OCI-LY7 (cell line): Measurements from ENCODE around the gene MREG. TPM values are rescaled to one million over a fixed set of nuclear protein-coding genes. Genes with fewer than 3 reads are reported as not detected.

Experiments used
- BruUV-seq: library from RNA; stranded (reverse); fragments of 400-500 nt; replicated peaks from 2 replicates; lab custom pipeline; 2021; lab: Mats Ljungman, UMichigan
- CTCF ChIA-PET: fragments of 300-600 bp; sonication (Branson Sonifier 250); formaldehyde crosslinking; loops from one replicate; lab custom pipeline; 2022; ENCODE audit warnings: antibody characterized with exemption; ENCODE audit not compliant: unreplicated experiment; lab: Charles Lee
- POLR2A ChIA-PET: fragments of 300-600 bp; sonication (Branson Sonifier 250); formaldehyde crosslinking; loops from one replicate; lab custom pipeline; 2022; ENCODE audit warnings: antibody characterized with exemption; lab: Charles Lee
- DNase-seq: peaks from one replicate; pipeline ENCODE4 v3.0.0-alpha.2; 2015; ENCODE audit warnings: low spot score
- H2AFZ ChIP-seq: fragments of 200-600 bp; sonication (generic), shearing (Covaris generic); 2 replicates; pipeline ENCODE4 v1.6.1; 2014; ENCODE audit warnings: mild to moderate bottlenecking, antibody characterized with exemption, low read length, moderate library complexity
- H3K27ac ChIP-seq: fragments of 200-600 bp; sonication (generic); 2 replicates; pipeline ENCODE4 v1.5.1; 2014; ENCODE audit warnings: mixed run types, low read depth, mild to moderate bottlenecking, moderate library complexity, low read length, inconsistent platforms; ENCODE audit not compliant: poor library complexity, severe bottlenecking
- H3K36me3 ChIP-seq: fragments of 200-600 bp; sonication (generic); 2 replicates; pipeline ENCODE4 v1.6.1; 2014; ENCODE audit warnings: mild to moderate bottlenecking, antibody characterized with exemption, low read length, moderate library complexity, mixed read lengths; ENCODE audit not compliant: insufficient read depth
- H3K4me1 ChIP-seq: fragments of 200-600 bp; sonication (generic); 2 replicates; pipeline ENCODE4 v1.5.1; 2014; ENCODE audit warnings: mild to moderate bottlenecking, low read length; ENCODE audit not compliant: insufficient read depth, poor library complexity, severe bottlenecking
- H3K4me2 ChIP-seq: fragments of 200-600 bp; sonication (generic); 2 replicates; pipeline ENCODE4 v1.6.1; 2014; ENCODE audit warnings: mild to moderate bottlenecking, low read length
- H3K4me3 ChIP-seq: fragments of 200-600 bp; sonication (generic); 2 replicates; pipeline ENCODE4 v1.5.1; 2014; ENCODE audit warnings: mild to moderate bottlenecking, low read depth, low read length; ENCODE audit not compliant: poor library complexity, severe bottlenecking
- H3K79me2 ChIP-seq: fragments of 200-600 bp; sonication (generic); 2 replicates; pipeline ENCODE4 v1.6.1; 2016; ENCODE audit warnings: low read depth, mild to moderate bottlenecking, low read length, moderate library complexity, mixed read lengths; ENCODE audit not compliant: insufficient read depth
- H3K9me2 ChIP-seq: fragments of 200-600 bp; sonication (generic); 2 replicates; pipeline ENCODE4 v1.6.1; 2016; ENCODE audit warnings: mild to moderate bottlenecking, low read length, mixed read lengths; ENCODE audit not compliant: insufficient read depth
- H3K9me3 ChIP-seq: fragments of 200-600 bp; sonication (generic); 2 replicates; pipeline ENCODE4 v1.6.1; 2014; ENCODE audit warnings: mild to moderate bottlenecking, mixed run types, low read length, mixed read lengths
- H4K20me1 ChIP-seq: fragments of 200-600 bp; sonication (generic); 2 replicates; pipeline ENCODE4 v1.6.1; 2014; ENCODE audit warnings: mild to moderate bottlenecking, antibody characterized with exemption, low read length, moderate library complexity, mixed read lengths; ENCODE audit not compliant: insufficient read depth
- EZH2phosphoT487 ChIP-seq: fragments of 200-600 bp; sonication (generic); IDR thresholded peaks from 2 replicates; pipeline ENCODE4 v1.6.1; 2018; ENCODE audit warnings: low read depth, borderline replicate concordance, mild to moderate bottlenecking, mixed run types, antibody characterized with exemption, low read length, moderate library complexity, mixed read lengths
- intact Hi-C: fragments of 100-400 bp; cut with micrococcal nuclease; formaldehyde crosslinking; loops from one replicate; pipeline ENCODE4 v1.10.0; 2022; ENCODE audit not compliant: unreplicated experiment
- total RNA-seq, 2 experiments: library from RNA; depleted of rRNA in 1 of 2; stranded (reverse); fragments of >200 nt in 1 of 2; shearing (Covaris generic) in 1 of 2; gene quantifications; 2 replicates each; pipeline ENCODE4 v1.2.3, GENCODE V29; 2014 to 2022
- TF ChIP-seq, protein P1 (sequence below): fragments of 200-600 bp; sonication (generic); conservative IDR thresholded peaks from 2 replicates; pipeline ENCODE4 v1.5.1; 2014; ENCODE audit warnings: mild to moderate bottlenecking, antibody characterized with exemption, low read length, moderate library complexity, mixed read lengths

The MREG gene
- total RNA-seq, 2 experiments from 2014 or later = 5.6 to 9.3 TPM

DNA sequence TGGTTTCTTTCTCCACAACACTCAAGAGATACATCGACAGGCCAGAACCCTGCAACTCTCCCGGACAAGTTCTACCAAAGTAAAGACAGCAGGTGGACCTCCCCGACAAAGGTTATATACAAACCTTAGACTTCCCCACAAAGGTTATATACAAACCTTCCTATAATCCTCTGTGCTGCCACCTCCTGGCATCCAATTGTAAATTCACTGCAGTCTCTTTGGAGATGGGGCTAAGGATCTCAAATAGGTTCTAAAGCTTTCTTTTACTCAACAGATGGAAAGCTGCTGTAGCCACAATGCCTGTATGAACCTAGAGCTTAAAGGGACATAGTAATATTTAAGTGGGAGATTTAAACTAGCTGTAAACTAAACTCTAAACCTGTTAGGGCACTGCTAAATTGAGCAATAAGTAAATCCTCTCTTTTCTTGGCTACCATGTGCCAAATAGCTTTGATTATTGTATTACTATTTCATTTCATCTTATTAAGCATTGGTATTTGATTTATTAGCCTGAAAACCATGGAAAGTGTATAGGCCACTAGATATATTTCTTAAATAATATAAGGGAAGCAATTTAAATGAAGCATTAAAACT is 9.8 kb upstream of the MREG start:
- no peak overlapping the region for H3K27ac ChIP-seq
- H3K4me2 ChIP-seq = no peak overlapping the region
- H3K9me3 ChIP-seq = no peaks in the 10 kb centered on the region; the same call in 1 of the 2 replicates
- H3K4me3 ChIP-seq = no peak overlapping the region
- peak; percentile 58 for DNase-seq
- no peaks in the 10 kb centered on the region for H3K9me2 ChIP-seq
- ChIA-PET CTCF (no interaction called here), POLR2A (interaction anchor here (0.6 to 1.5 kb wide), 2 partner anchors 9 to 100 kb away, joined by 3 to 5 read pairs; no protein-coding TSS in a partner anchor)
- H3K79me2 ChIP-seq = no peaks in the 10 kb centered on the region
- H3K36me3 ChIP-seq = no peaks in the 10 kb centered on the region
- intact Hi-C loops = loop anchor here (2.0 kb wide), 1 partner anchor 72 kb away; no protein-coding TSS in a partner anchor
- no peaks in the 10 kb centered on the region for H4K20me1 ChIP-seq
- H2AFZ ChIP-seq = no peak overlapping the region
- H3K4me1 ChIP-seq = peaks cover 7% of the 10 kb centered on the region
- TF ChIP-seq EZH2phosphoT487 = no peak
- TF ChIP-seq, protein P1, sequence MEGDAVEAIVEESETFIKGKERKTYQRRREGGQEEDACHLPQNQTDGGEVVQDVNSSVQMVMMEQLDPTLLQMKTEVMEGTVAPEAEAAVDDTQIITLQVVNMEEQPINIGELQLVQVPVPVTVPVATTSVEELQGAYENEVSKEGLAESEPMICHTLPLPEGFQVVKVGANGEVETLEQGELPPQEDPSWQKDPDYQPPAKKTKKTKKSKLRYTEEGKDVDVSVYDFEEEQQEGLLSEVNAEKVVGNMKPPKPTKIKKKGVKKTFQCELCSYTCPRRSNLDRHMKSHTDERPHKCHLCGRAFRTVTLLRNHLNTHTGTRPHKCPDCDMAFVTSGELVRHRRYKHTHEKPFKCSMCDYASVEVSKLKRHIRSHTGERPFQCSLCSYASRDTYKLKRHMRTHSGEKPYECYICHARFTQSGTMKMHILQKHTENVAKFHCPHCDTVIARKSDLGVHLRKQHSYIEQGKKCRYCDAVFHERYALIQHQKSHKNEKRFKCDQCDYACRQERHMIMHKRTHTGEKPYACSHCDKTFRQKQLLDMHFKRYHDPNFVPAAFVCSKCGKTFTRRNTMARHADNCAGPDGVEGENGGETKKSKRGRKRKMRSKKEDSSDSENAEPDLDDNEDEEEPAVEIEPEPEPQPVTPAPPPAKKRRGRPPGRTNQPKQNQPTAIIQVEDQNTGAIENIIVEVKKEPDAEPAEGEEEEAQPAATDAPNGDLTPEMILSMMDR = peak; percentile 90
- no TSS peak for BruUV-seq

DNA sequence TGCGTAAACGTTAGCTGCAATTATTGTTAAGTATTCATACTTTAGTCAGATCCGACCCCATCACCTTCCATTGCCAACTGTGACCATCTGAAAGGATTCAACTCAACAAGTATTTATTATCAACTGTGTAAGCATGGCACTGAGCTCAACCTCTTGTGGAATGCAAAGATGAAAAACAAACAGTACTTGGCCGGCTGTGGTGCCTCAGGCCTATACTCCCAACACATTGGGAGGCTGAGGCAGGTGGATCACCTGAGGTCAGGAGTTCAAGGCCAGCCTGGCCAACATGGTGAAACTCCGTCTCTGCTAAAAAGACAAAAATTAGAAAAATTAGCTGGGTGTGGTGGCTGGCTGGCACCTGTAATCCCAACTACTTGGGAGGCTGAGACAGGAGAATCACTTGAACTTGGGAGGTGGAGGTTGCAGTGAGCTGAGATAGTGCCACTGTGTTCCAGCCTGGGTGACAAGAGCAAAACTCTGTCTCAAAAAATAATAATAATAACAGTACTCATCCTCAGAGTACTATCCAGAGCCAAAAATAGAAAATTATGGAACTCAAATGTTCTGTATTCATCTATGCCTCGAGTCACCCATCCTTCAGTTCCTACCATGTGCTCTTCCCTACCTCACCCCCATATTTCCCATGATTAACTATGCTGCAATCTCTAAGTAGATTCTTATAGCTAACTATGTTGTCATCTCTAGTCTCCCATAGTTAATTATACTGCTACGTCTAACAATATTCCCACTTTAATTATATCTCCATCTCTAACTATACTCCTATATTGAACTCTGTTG is 8.6 kb upstream of the MREG start:
- CTCF ChIA-PET = no interaction called here
- no peak for TF ChIP-seq EZH2phosphoT487
- TF ChIP-seq, protein P1 = no peak
- intact Hi-C loops = loop anchor here (2.0 kb wide), 1 partner anchor 71 kb away; no protein-coding TSS in a partner anchor
- H3K79me2 ChIP-seq = no peaks in the 10 kb centered on the region
- H3K9me2 ChIP-seq = no peaks in the 10 kb centered on the region
- H3K36me3 ChIP-seq = no peaks in the 10 kb centered on the region
- H3K27ac ChIP-seq = no peak overlapping the region
- POLR2A ChIA-PET = interaction anchor here (0.7 to 1.6 kb wide), 7 partner anchors 10 to 710 kb away, joined by 3 to 9 read pairs (median 4); partner anchors contain the start of gene ATIC
- no peaks in the 10 kb centered on the region; the same call in 1 of the 2 replicates for H3K9me3 ChIP-seq
- no TSS peak for BruUV-seq
- no peak overlapping the region for H2AFZ ChIP-seq
- no peaks in the 10 kb centered on the region for H4K20me1 ChIP-seq
- peaks cover 15% of the 10 kb centered on the region for H3K4me1 ChIP-seq
- no peak overlapping the region for H3K4me3 ChIP-seq
- H3K4me2 ChIP-seq = no peak overlapping the region
- no peak for DNase-seq
